NCI-H1694 treated with DMSO at 0.1 percent for 48 hours (cell line): ENCODE measurements around the gene MAB21L4.

Source experiments
- DNase-seq: peaks from one replicate; lab custom pipeline; 2025; lab: John Stamatoyannopoulos, UW

MAB21L4 gene

GRCh38 chr2:240911641-240912265 is 15.8 kb upstream of the MAB21L4 start:
- no peak for DNase-seq

GRCh38 chr2:240909216-240909974 is 13.4 kb upstream of the MAB21L4 start:
- no peak for DNase-seq

- DNase-seq: no peak
Observed at GRCh38 chr2:240906911-240907590, 11.1 kb upstream of the MAB21L4 start.

- no peak for DNase-seq
Observed at GRCh38 chr2:240906141-240906910, 10.4 kb upstream of the MAB21L4 start, which contains the start of gene CROCC2. Gene CROCC2, plus strand, starts transcription at chr2:240906336. Its CDS starts 178 bp downstream, at chr2:240906514.

- DNase-seq: no peak
Observed at GRCh38 chr2:240905176-240905781, 9.3 kb upstream of the MAB21L4 start.

- no peak for DNase-seq
Observed at GRCh38 chr2:240904216-240905175, 8.5 kb upstream of the MAB21L4 start.

GRCh38 chr2:240903191-240904060 is 7.5 kb upstream of the MAB21L4 start:
- DNase-seq: no peak

GRCh38 chr2:240902615-240903041 is 6.7 kb upstream of the MAB21L4 start:
- no peak for DNase-seq

GRCh38 chr2:240901986-240902614 is 6.1 kb upstream of the MAB21L4 start:
- no peak for DNase-seq

GRCh38 chr2:240900141-240900860 is 4.3 kb upstream of the MAB21L4 start:
- DNase-seq: no peak

- DNase-seq: no peak
Observed at GRCh38 chr2:240899468-240899865, 3.5 kb upstream of the MAB21L4 start.

- no peak for DNase-seq
Observed at GRCh38 chr2:240898731-240899467, 2.9 kb upstream of the MAB21L4 start.

GRCh38 chr2:240898108-240898730 is 2.3 kb upstream of the MAB21L4 start:
- no peak for DNase-seq

- no peak for DNase-seq
Observed at GRCh38 chr2:240896871-240897692, 1.1 kb upstream of the MAB21L4 start.

GRCh38 chr2:240896394-240896793 is 438 bp upstream of the MAB21L4 start:
- no peak for DNase-seq

GRCh38 chr2:240894836-240895558 is 959 bp downstream of the MAB21L4 start:
- DNase-seq: no peak
